ENCODE results near the gene HSPA9. TPM values are rescaled to one million over a fixed set of nuclear protein-coding genes. Genes with fewer than 3 reads are reported as not detected.

HSPA9 gene
- polyA plus RNA-seq, 3 donors = 73.6 to 177 (median 94.5) TPM

DNA sequence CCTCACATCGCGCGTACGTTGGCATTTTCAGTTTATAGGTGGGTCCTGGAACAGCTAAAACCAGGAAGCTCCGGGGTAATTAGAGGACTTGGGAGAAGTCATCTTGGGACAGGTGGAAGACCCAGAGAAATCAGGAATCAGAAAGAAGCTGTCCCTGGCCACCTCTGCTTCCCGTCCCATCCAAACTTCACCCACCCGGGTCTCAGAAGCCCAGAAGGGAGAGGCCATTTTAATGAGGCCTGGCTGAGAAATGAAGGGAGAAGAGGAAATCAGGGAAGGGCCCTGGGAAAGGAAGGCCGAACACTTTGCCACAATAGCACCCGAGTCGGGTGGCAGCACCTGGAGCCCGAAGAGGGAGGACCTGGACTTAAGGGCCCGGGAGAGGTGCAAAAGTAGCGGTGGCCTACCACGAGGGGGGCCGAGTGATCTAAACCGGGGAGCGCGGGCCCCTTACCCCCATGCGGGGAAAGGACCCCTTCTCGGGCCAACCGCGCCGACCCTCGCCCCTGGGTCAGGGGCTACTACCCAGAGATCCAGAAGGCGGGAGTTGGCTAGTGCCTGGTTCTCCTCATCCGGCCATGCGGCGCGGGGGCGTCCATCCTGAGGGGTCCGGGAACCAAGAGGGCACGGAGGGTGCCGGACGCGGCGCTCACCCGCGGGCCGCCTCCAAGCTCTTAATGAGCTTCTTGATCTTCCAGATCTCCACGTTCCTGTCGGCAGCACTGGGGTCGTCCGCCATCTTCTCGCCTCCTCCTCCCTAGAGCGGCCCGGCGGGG lies 32.8 kb downstream of the HSPA9 start:
- WGBS, 3 donors = 0 to 1% (median 0%) methylated on average over 31 to 47 of the region's 47 CpGs
- peak overlapping the region; percentile 98 for H3K27ac ChIP-seq (ENCODE audit: low read depth, low read length)

DNA sequence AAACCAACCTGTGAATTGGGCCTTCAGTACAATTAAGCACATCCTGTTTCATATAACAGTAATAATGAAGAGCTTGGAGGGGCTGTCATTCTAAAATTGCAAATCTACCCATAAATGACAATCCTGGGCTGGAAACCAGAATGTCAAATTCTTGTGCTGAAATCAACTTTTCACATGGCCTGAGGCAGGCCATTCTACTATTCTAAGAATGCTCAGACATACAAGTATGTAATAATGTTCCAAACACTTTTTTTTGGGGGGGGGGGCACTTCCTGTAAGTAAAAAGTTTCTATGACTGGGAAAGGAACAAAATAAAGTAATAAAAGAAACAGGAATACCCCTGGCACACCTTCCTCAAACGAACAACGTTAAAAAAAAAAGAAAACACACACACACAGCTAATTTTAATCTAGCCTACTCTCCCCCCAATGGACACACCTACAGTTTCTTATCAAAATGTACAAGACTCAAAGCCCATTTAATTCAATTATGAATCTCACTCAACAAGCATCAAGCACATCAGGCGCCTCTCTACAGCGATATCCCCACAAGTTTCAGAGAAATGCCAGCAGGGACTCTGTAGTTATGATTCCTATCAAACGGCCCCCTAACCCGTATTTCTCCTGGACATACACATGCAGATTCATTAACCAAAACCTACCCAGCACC lies 33.6 kb downstream of the HSPA9 start:
- 6 to 12% (median 10%) methylated on average over 6 of the region's 6 CpGs for WGBS, 3 donors
- no peak overlapping the region for H3K27ac ChIP-seq (ENCODE audit: low read depth, low read length)

DNA sequence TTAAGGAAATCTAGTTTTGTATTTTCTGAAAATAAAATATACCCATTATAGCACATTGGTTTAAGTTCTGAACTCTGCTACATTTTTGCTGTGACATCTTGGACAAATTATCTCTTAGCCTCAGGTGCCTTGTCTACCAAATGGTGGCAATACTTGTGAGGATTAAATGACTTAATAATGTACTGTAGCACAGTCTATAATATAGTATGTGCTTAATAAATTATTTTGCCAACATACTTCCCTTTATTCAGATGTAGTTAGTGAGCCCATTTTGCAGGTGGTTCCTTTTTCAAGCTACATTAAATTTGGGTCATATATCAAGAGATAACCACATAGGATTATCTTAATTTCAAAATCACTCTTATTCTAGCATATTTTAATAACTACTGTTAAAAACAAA lies 35.4 kb downstream of the HSPA9 start:
- H3K27ac ChIP-seq (ENCODE audit: low read depth, low read length) = no peak overlapping the region

DNA sequence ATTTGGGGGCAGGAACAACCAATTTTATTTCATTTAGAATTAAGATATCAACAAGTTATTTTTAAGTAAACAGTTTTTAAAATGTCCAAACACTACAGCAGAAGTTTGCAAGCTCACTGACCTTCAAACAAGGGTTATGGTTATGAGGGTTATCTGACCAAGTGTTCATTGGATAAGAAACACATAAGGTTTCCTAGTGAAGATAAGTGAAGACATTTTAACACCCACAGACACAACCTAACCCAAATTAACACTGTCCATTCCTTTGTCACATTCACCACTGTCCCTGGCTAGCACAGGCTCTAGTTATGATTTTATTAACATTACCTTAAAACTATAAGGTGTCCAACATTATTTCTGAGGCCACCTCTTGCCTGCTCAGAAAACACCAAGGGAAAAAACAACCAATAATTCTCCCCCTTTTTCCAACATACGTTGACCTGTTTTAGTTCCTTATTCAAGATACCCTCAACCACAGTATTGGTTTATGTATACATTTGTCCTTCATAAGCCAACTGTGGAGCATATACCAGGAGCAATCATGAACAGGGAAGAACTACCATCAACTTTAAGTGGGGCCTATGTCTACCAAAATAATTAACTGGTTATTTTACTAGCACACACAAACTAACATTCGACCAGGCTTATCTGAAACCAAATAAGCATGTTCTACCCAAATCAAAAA lies 36.1 kb downstream of the HSPA9 start:
- no peak overlapping the region for H3K27ac ChIP-seq (ENCODE audit: low read depth, low read length)
- WGBS, 3 donors = 45 to 58% (median 53%) methylated on average over 2 of the region's 2 CpGs

DNA sequence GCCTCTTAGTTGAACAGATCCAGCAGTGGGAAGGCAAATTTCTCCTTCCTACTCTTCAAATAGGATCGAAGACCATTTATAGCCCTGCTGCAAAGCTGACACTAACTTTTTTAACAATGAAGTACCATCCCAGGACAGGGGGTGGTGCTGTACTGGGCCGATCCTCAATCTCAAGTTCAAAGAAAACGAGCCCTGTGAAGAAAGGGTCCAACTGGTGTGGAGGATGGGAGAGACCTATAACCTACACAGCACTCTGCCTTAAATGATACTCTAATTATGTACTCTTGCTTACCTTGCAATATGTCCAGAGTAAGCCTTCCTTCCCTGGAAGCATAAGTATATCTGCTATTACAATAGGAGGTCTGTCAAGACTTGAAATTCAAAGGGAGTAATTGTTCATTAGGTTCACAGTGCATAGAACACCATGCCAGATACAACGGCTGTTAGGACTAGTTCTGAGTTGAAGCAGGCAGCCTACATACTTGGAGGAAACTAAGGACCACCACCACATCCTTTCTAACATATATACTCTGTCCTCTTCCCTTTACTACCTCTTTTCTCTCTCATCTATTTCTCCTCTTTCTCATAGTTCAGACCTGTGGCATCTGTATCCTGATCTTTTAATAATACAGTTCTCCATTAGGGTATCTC lies 38.4 kb downstream of the HSPA9 start:
- H3K27ac ChIP-seq (ENCODE audit: low read depth, low read length) = no peak overlapping the region
- WGBS, 3 donors = 46 to 77% (median 58%) methylated on average over 4 of the region's 4 CpGs

DNA sequence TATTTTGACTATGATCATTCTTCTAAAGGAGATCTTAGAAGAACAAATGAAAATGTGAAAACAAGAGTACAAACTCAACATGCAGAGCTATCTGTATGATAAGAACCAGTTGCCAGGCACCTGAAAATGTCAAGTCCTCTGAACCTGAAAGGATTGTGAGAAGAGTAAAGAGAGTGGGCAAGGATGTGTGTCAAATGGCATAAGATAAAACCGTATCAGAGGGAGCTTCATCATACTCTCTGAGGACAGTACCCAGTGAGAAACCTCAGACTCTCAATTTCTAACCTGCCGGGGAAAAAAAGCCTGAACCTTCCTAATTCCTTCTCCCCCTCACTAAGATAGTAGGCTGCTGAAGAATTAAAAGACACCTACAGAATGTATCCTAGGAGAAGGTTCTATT lies 39.0 kb downstream of the HSPA9 start:
- H3K27ac ChIP-seq (ENCODE audit: low read depth, low read length) = no peak overlapping the region
- 41 to 84% (median 77%) methylated on average over 2 of the region's 2 CpGs for WGBS, 3 donors

DNA sequence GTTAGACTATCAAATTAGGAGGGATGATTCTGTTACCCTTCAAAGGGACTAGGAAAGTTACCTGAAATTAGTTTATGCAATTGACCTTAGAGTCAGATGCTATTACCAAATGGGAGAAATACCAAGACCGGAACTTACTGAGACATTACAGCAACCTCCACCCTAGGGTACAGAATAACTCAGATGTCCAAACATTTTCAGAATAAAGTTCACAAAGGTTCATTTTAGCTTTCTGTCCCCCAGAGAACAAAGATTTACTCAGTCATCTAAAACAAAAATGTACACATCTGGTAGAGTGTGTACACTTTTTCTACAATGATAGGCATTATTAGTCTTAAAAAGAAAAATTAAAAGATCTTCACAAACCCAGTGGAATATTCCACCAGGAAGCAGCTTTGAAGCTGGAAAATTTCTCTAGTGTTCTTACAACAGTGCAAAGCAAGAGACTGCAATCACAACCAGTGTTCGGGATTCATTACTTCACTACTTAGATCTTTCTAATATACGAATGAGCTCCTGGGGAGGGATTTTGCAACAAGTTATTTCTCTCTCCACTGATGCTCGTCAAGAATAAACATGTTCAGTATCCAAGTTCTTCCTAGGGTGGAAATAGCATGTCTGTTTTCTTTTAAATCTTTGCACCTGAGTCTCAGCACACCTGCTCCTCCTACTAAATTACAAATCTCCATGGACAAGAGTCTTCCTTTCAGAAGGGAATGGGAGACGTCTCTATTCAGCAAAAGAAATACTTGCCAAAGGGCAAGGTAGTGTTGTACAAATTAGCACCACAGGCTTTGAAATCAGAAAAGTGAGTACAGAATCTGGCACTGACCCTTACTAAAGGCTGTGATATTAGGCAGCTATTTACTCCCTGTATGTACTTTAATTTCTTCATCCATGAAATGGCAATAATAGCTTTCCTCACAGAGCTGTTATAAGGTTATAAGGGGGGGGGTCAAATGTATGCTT lies 40.9 kb downstream of the HSPA9 start:
- no peak overlapping the region for H3K27ac ChIP-seq (ENCODE audit: low read depth, low read length)
- WGBS, 3 donors = 58 to 79% (median 66%) methylated on average over 5 of the region's 5 CpGs

DNA sequence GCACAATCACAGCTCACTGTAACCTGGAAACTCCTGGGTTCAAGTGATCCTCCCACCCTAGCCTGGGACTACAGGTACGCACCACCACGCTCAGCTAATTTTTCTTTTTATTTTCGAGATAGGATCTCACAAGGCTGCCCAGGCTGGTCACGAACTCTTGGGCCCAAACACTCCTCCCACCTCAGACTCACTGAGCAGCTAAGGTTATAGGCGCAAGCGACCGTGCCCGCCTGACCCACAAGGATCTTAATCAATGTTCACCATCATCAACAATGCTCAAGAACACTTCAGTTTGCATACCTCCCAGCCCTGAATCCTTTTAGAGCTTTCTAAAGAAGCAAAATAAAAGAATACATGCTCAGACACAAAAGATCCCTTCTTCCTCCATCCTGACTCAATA lies 45.4 kb downstream of the HSPA9 start:
- no peak overlapping the region for H3K27ac ChIP-seq (ENCODE audit: low read depth, low read length)
- WGBS, 3 donors = 95 to 96% (median 95%) methylated on average over 8 of the region's 8 CpGs

DNA sequence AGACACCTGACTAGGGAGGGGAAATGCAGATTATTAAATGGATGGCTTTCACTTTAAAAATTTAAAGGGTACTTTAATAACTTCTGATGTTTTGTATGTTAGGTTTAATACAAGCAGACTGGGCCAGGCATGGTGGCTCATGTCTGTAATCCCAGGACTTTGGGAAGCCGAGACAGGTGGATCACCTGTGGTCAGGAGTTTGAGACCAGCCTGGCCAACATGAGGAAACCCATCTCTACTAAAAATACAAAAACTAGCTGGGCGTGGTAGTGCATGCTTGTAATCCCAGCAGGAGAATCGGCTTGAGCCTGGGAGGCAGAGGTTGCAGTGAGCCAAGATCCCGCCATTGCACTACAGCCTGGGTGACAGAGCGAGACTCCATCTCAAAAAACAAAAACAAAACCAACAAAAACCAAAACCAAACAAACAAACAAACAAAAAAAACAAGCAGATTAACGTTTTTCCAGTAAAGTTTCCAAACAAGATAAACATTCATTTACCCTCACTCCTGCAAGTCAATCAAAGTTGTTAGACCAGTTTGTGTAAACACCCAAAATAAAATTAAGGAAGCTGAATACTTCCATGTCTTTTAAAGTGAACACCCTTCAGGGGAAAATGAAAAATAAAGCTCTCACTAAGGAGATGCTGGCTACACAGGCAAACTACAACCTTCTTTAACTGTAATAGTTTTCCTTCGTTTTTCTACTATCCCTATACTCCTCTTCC lies 46.3 kb downstream of the HSPA9 start:
- WGBS, 3 donors = 67 to 81% (median 81%) methylated on average over 7 of the region's 7 CpGs
- no peak overlapping the region for H3K27ac ChIP-seq (ENCODE audit: low read depth, low read length)

DNA sequence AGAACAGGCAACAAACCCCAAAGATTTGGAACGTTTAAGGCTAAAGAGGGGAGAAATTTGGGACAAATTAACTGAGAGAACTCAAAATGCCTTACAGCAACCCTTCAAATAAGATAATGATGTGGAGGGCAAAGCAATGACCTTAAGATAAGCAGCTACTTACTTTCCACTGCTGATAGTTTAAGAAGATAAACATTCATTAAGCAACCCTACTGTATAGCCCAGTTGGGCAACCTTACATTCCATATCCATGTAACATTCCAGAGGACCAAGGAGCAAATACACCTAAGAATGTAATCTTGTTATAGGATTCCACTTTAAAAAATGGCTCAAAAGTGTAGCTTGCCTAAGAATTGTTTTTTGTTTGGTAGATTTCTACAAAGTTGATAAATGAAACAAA lies 47.0 kb downstream of the HSPA9 start:
- WGBS, 3 donors = 46 to 76% (median 64%) methylated on average over 1 of the region's 1 CpG

DNA sequence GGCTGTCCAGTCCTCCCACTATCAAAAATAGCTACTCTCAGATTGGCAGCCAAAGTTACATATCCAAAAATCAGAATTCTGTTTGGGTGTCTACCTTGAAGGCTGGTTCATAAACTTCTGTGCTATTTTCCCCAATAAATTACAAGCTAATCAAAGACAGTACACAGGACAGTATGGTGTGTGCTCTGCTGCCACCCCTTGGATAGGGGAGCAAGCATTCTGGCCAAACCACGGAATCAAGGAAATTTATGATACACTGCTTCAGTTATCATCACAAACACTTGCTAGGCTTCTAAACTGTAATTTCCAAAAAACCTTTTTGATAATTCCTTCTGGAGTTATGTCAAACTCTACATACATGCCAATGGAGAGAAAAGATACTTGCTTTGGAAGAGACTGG lies 48.0 kb downstream of the HSPA9 start:
- 50 to 59% (median 50%) methylated on average over 1 of the region's 1 CpG for WGBS, 3 donors
- no peak overlapping the region for H3K27ac ChIP-seq (ENCODE audit: low read depth, low read length)

More for the DNA sequence above, 47.0 kb downstream of the HSPA9 start:
- H3K27ac ChIP-seq (ENCODE audit: low read depth, low read length) = no peak overlapping the region

DNA sequence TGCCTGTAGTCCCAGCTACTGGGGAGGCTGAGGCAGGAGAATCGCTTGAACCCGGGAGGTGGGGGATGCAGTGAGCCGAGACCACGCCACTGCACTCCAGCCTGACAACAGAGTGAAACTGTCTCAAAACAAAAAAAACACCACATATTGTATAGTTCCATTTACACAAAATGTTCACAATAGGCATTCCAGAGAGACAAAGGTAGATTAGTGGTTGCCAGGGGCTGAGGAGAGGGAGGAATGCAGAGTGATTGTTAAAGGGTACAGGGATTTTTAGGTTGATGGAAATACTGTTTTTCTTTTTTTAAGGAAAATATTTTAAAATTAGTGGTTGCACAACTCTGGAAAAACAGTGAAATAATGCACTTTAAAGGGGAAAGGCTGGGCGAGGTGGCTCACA lies 51.8 kb downstream of the HSPA9 start:
- no peak overlapping the region for H3K27ac ChIP-seq (ENCODE audit: low read depth, low read length)
- WGBS, 3 donors = 94 to 95% (median 95%) methylated on average over 5 of the region's 5 CpGs

DNA sequence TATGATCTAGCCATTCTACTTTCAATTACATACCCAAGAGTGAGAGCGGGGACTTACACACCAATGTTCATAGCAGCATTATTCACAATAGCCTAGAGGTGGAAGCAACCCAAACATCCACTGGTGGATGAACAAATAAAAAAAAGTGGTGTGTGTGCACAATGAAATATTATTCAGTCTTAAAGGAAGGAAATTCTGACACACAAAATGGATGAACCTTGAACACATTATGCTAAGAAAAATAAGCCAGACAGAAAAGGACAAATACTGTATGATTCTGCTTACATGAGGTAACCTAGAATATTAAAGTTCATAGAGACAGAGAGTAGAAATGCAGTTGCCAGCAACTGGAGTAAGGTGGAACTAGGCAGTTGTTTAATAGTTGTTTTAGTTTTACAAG lies 54.2 kb downstream of the HSPA9 start:
- 100% methylated on average over 1 of the region's 1 CpG for WGBS, 3 donors
- H3K27ac ChIP-seq (ENCODE audit: low read depth, low read length) = no peak overlapping the region

DNA sequence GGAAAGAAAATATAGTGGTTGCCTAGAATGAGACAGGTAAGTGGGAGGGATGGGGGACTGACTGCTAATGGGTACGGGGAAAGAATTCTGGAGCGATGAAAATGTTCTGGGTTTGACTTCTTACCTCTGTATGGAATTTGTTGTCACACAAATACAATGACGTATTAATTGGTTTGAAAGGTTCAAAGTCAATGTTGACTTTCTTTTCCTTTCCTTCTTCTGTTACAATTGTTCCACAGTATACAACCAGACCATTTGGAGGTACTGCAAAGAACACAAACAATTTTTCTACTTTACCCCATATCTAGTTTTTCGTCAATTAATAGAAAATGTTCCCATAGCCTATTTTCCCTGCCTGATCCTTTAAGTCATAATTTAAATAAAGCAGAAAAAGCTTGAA lies 57.8 kb downstream of the HSPA9 start:
- WGBS, 3 donors = 83 to 95% (median 94%) methylated on average over 4 of the region's 4 CpGs
- H3K27ac ChIP-seq (ENCODE audit: low read depth, low read length) = no peak overlapping the region

DNA sequence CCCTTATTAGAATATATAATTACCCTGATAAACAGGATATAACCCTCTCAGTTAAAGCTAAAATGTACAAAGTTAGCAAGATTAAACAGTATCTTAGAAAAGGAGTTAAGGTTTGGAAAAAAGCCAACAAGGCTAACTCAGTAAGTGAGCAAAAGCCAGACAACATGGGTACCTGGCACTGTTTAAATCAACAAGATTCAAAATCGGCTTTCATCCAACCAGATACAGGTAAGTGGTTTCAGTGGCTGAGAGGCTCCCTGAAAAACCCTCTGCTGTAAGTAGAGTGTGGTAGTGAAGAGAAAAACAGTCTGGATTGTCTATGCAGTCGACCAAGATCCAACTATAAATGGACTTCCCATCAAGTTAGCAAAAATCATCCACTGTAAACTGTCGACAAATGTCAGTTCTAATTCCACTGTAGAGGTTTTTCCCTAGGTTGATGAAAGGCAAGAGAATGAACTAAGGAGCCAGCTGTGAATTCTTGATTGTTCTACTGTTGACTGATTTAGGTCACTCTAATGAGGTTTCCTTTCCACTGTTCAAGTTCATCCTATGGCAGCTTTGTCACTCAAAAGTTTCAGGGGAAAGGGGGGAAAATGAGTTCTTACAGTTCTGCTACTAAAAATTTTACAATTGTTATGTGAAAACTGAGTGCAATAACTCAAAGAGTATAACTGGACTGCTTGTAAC lies 59.5 kb downstream of the HSPA9 start:
- H3K27ac ChIP-seq (ENCODE audit: low read depth, low read length) = no peak overlapping the region
- WGBS, 3 donors = 77 to 91% (median 91%) methylated on average over 3 of the region's 3 CpGs

DNA sequence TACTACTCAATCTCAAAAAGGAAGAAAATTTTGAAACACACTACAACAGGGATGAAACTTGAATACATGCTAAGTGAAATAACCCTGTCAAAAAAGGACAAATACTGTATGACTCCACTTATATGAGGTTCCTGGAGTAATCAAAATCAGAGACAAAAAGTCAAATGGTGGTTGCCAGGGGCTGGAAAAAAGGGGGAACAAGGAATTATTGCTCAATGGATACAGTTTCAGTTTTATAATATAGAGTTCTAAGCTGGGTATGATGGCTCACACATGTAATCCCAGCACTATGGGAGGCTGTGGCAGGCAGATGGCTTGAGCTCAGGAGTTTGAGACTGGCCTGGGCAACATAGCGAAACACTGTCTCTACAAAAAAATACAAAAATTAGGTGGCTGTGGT lies 61.2 kb downstream of the HSPA9 start:
- 94 to 100% (median 100%) methylated on average over 1 of the region's 1 CpG for WGBS, 3 donors
- H3K27ac ChIP-seq (ENCODE audit: low read depth, low read length) = no peak overlapping the region

DNA sequence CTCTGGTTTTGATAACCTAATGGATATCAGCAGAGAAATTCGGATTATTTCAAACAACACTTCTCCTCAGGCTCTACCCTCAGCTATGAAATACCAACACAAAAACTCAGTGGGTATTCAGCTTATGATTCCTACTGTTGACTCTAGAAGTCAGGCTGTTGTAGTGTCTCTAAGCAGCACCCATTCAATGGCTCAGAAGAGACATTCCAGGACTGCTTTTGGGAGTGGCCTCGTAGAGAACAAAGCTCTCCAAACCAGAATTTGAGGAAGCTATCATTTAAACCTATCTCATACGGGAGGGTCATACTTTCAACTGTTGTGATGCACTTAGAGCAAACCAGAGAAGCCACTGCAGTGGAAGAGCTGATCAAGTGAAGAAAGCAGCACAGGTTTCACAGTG lies 66.2 kb downstream of the HSPA9 start:
- no peak overlapping the region for H3K27ac ChIP-seq (ENCODE audit: low read depth, low read length)
- 66 to 75% (median 74%) methylated on average over 3 of the region's 3 CpGs for WGBS, 3 donors
